ENCODE results near the gene PTPRD.
"Not testable (repeated sequence)": the region's sequence is repeated elsewhere in the genome, so short reads cannot be mapped to it uniquely, and the experiment has no call there.

The PTPRD gene

GRCh38 chr9:9102295-9102694 lies 1510.5 kb downstream of the PTPRD start:
- DNase-seq = no peak

- DNase-seq = peak in 1 of 3 experiments; percentile 36
These were observed 1512.7 kb downstream of the PTPRD start for GRCh38 chr9:9100070-9100469.

GRCh38 chr9:9099646-9100045 lies 1513.2 kb downstream of the PTPRD start:
- peak in 2 of 3 experiments; percentile 39 to 87 for DNase-seq

DNA sequence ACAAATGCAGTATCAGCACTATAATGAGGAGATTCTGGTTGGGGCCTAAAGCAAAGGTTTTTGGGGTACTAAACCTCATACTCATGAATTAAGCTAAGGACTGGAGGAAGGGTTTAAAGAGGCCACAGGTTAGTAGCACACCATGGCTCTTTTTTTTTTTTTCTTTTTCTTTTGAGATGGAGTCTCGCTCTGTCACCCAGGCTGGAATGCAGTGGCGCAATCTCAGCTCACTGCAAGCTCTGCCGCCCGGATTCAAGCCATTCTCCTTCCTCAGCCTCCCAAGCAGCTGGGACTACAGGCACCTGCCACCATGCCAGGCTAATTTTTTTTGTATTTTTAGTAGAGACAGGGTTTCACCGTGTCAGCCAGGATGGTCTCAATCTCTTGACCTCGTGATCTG lies 1515.5 kb downstream of the PTPRD start:
- not testable (repeated sequence) for DNase-seq

DNA sequence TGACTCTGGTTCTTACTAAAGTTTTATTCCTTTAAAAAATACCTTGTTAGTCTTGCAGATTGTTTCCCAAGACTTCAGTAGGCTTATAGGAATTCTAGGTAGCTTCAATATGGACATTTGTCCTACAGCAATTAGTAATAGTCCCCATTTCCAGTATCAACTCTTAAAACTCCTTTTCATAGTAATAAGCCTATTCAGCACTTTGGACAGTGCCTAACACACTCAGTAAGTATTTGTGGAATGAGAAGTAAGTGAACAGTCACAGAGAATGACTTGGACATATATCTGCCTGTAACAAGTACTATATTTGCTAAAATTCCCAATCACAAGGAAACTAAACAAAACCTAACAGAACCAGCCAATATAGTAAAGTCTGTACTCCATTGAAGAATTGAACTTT lies 1521.4 kb downstream of the PTPRD start:
- DNase-seq = no peak

DNA sequence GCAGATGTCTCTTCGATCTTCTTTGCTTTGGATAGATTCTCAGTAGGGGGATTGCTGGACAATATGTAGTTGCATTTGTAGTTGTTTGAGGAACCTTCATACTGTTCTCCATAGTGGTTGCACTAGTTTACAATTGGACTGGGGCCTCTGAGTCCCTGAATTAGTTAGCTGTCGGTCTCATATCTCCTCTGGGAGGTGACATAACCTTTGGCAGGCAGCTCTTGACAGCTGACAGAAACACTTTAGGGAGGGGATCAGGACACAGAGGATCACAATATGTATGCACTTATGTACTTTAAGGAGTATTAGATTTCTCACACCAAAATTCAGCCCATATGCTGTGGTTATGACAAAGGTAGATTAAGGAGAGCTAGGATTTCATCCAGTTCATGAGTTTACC lies 1533.3 kb downstream of the PTPRD start:
- DNase-seq = no peak

- no peak for DNase-seq
These were observed 1534.5 kb downstream of the PTPRD start for GRCh38 chr9:9078301-9078700.

- DNase-seq = peak; percentile 7 to 70 (median 32)
These were observed 1551.2 kb downstream of the PTPRD start for GRCh38 chr9:9061627-9062026.

GRCh38 chr9:9054354-9054992 lies 1558.3 kb downstream of the PTPRD start:
- DNase-seq = no peak

- DNase-seq = no peak
These were observed 1567.2 kb downstream of the PTPRD start for GRCh38 chr9:9045572-9045971.

DNA sequence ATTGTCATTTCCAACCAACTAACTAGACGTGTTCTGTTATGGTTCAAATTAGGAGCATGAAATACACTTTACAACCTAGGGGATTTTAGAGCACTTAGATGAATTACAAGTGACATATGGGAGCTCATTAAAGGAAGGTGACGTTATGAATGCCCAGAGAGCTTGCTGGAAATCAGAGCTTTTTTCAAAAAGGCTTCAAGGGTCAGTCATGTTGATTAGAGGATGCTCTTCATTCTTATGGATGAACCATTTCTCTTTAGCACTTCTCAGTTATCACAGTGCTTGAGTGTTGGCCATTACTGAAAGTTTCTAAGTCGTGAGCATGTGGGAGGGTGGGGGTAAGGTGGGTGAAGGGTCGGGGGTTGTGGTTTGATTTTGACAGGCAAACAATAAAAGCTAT lies 1567.7 kb downstream of the PTPRD start:
- DNase-seq = no peak

GRCh38 chr9:9043788-9044187 lies 1569.0 kb downstream of the PTPRD start:
- DNase-seq = not testable (repeated sequence)

DNA sequence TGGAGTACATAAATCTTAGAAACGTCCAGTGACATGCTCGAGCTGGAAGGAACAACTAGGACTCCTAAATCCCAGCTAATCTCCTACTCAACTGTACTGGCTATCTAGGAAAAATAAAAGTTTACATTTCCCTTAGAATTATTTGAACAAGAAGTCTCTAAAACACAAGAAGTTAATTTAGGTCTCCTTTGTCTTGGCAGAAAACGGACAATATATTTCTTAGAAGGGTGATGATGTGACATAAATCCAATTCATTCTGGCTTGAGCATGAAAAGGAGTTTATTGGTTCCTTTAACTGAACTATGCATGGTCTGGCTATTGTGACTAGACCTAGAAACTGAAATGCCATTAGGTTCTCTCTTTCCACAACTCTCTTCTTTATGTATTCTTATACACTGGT lies 1571.0 kb downstream of the PTPRD start:
- DNase-seq = no peak

DNA sequence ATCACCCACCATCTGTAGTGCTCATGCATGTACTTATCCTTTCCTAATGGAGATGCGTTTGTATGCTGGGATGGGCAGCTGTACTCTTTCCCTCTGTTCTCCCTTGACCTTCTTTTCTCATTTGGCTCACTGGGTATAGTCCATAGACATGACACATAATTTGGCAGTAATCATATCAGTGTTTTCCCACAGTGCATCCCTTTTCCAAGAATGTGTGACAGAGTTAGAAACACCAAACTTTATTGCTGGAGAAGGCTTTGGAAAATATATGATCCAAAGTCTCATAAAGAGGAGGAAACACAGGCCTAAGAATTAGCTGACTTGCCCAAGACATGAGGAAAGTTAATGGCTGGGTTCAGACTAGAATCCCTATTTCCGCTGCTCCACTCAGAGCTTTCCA lies 1579.8 kb downstream of the PTPRD start:
- no peak for DNase-seq

- peak in 1 of 3 experiments; percentile 27 for DNase-seq
These were observed 1596.2 kb downstream of the PTPRD start for GRCh38 chr9:9016597-9016996.

DNA sequence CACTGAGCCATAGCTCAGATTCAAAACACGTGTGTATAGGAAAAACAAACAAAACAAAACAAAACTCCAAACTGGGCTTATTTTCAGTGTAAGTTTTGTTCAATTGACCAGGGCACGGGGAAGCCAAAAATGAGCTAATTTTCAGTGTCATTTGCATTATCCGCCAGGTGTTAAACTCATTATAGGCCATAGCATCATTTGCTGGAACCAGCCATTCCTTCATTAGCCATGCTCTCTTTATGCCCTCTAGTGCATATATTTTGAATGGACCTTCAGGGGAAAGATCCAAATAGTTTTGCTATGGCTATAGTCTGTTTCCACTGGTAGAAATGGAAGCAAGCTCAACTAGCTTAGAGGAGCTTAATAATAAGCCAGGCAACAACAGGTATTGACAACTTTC lies 1608.0 kb downstream of the PTPRD start:
- DNase-seq = peak in 1 of 3 experiments; percentile 25

GRCh38 chr9:9002826-9003583 lies 1609.8 kb downstream of the PTPRD start:
- peak; percentile 4 to 18 (median 17) for DNase-seq

- no peak for DNase-seq
These were observed 1632.2 kb downstream of the PTPRD start for GRCh38 chr9:8980496-8981013.

- no peak for DNase-seq
These were observed 1634.5 kb downstream of the PTPRD start for GRCh38 chr9:8978334-8978733.

GRCh38 chr9:8968350-8968749 lies 1644.5 kb downstream of the PTPRD start:
- DNase-seq = not testable (repeated sequence)

DNA sequence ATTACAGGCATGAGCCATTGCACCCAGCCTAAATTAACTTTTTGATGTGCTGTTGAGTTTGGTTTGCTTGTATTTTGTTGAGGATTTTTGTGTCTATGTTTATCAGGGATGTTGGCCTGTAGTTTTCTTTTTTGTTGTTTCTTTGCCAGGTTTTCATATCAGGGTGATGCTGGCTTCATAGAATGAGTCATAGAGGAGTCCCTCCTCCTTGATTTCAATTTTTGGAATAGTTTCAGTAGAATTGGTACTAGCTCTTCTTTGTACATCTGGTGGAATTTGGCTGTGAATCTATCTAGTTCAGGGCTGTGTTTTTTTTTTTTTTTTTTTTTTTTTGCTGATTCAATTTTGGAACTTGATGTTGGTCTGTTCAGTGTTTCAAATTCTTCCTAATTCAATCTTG lies 1648.9 kb downstream of the PTPRD start:
- no peak for DNase-seq

DNA sequence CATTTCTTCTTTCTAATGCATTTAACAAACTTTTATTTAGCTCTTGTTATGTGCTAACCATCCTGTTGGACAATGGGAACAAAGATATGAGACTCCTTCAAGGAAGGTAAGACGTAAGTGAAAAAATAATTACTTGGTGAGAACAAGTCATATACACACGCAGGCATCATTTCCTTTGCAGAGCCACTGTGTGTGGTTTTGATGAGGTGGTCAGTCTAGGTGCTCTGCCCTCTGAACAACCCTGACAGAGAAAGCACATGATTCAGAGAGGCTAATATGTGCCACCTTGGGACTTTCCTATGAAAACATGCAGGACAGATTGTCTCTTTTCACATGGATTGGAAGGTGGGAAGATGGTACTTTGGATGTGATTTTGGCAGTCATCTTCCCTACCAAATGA lies 1650.7 kb downstream of the PTPRD start:
- DNase-seq = no peak

DNA sequence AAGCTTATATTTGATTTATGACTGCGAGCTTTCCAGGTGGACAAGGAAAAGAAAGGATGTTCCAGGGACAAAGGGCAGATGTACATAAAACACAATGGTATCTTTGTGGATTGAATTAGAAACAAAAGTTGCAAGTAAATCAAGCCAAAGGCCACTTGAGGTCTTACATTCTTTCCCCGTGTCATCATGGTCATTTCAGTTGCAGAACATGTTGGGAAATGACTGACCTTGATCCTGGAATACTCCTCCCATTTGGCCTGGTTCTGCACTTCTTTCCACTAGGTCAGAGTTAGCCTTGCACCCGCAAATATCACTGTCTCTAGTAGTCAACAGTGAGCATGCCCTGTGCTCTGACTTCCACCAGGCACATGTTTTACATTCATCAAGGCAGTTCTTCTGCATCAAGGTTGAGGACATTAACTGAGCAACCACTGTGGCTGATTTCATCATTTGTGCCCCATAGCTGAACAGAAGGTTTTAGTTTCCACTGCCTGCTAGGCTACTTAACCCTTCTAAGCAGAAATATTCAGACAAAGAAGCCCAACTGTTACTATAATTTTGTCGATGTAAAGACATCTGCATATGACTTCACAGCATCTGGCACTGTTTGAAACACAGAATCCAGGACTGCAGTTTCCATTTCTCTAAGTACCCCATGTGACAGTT lies 1651.5 kb downstream of the PTPRD start:
- peak in 1 of 3 experiments; percentile 7 for DNase-seq

GRCh38 chr9:8960254-8960653 lies 1652.5 kb downstream of the PTPRD start:
- no peak for DNase-seq
